IMR-90 (cell line): ENCODE results near the gene TMEM240. TPM values are rescaled to one million over a fixed set of nuclear protein-coding genes. Genes with fewer than 3 reads are reported as not detected.

Source experiments
- ATAC-seq: fragments of 200-7000 bp; cut with Tn5 transposase; 2 replicates; pipeline ENCODE4 v1.9.1; 2020; ENCODE audit warnings: low read depth, mild to moderate bottlenecking, moderate library complexity
- BruUV-seq: library from RNA; stranded (reverse); fragments of 400-500 nt; replicated peaks from 2 replicates; lab custom pipeline; 2021; lab: Mats Ljungman, UMichigan
- CTCF ChIA-PET: fragments of 300-600 bp; formaldehyde crosslinking; extraction: SDS; loops from one replicate; lab custom pipeline; 2021; ENCODE audit warnings: antibody characterized with exemption; lab: Yijun Ruan, JAX
- POLR2A ChIA-PET: fragments of 300-600 bp; sonication (Branson Sonifier 250); formaldehyde crosslinking; loops from one replicate; lab custom pipeline; 2022; ENCODE audit warnings: antibody characterized with exemption; ENCODE audit not compliant: unreplicated experiment; lab: Charles Lee
- DNase-seq: peaks from one replicate; pipeline ENCODE4 v3.0.0; 2013
- H2AFZ ChIP-seq: replicated peaks from 2 replicates; pipeline ENCODE3; 2013; ENCODE audit warnings: low read length, mild to moderate bottlenecking; ENCODE audit not compliant: poor library complexity
- H2AK5ac ChIP-seq: 2 replicates; pipeline ENCODE4 v1.6.1; 2013; ENCODE audit warnings: low read depth, low read length, inconsistent platforms
- H2AK9ac ChIP-seq: replicated peaks from 2 replicates; pipeline ENCODE3; 2013; ENCODE audit warnings: mild to moderate bottlenecking, low read depth, low read length, moderate library complexity; ENCODE audit not compliant: poor library complexity
- H2BK120ac ChIP-seq: 2 replicates; pipeline ENCODE4 v1.6.1; 2013; ENCODE audit warnings: low read depth, low read length, inconsistent platforms
- H2BK15ac ChIP-seq: 3 replicates; pipeline ENCODE4 v1.6.1; 2013; ENCODE audit warnings: low read depth, low read length, inconsistent platforms
- H2BK20ac ChIP-seq: 2 replicates; pipeline ENCODE4 v1.6.1; 2013; ENCODE audit warnings: low read depth, mild to moderate bottlenecking, inconsistent platforms, low read length, moderate library complexity
- H2BK5ac ChIP-seq: 2 replicates; pipeline ENCODE4 v1.6.1; 2013; ENCODE audit warnings: mild to moderate bottlenecking, low read depth, low read length, inconsistent platforms; ENCODE audit not compliant: poor library complexity, severe bottlenecking
- H3K14ac ChIP-seq: replicated peaks from 2 replicates; pipeline ENCODE4 v1.6.1; 2013; ENCODE audit warnings: low read depth, low read length, inconsistent platforms
- H3K18ac ChIP-seq: 2 replicates; pipeline ENCODE4 v1.6.1; 2013; ENCODE audit warnings: low read depth, low read length, control low read depth
- H3K23ac ChIP-seq: 2 replicates; pipeline ENCODE4 v1.6.1; 2013; ENCODE audit warnings: low read depth, low read length, inconsistent platforms
- H3K27ac ChIP-seq: 2 replicates; pipeline ENCODE4 v1.5.1; 2013; ENCODE audit warnings: mild to moderate bottlenecking, control low read depth, low read length; ENCODE audit not compliant: insufficient read depth
- H3K27me3 ChIP-seq: 2 replicates; pipeline ENCODE4 v1.6.1; 2013; ENCODE audit warnings: low read length; ENCODE audit not compliant: control insufficient read depth, insufficient read depth
- H3K36me3 ChIP-seq: 2 replicates; pipeline ENCODE4 v1.6.1; 2013; ENCODE audit warnings: low read length, mixed read lengths; ENCODE audit not compliant: control insufficient read depth, insufficient read depth
- H3K4ac ChIP-seq: 2 replicates; pipeline ENCODE4 v1.6.1; 2013; ENCODE audit warnings: low read depth, low read length, inconsistent platforms
- H3K4me1 ChIP-seq: 2 replicates; pipeline ENCODE4 v1.6.1; 2013; ENCODE audit warnings: low read length, mixed read lengths; ENCODE audit not compliant: control insufficient read depth, insufficient read depth
- H3K4me2 ChIP-seq: 2 replicates; pipeline ENCODE4 v1.6.1; 2013; ENCODE audit warnings: low read depth, mild to moderate bottlenecking, control low read depth, low read length, moderate library complexity
- H3K4me3 ChIP-seq: 2 replicates; pipeline ENCODE4 v1.5.1; 2013; ENCODE audit warnings: low read depth, mild to moderate bottlenecking, control low read depth, low read length, moderate library complexity; ENCODE audit not compliant: insufficient read depth
- H3K56ac ChIP-seq: 2 replicates; pipeline ENCODE4 v1.6.1; 2013; ENCODE audit warnings: low read length, inconsistent platforms; ENCODE audit not compliant: insufficient read depth; ENCODE audit errors: extremely low read depth
- H3K79me1 ChIP-seq, 2 experiments: 2 replicates each; pipeline ENCODE4 v1.6.1; 2013; ENCODE audit warnings: low read length in 2 of 2, inconsistent platforms in 1 of 2, low read depth in 1 of 2
- H3K9ac ChIP-seq: 2 replicates; pipeline ENCODE4 v1.6.1; 2013; ENCODE audit warnings: low read depth, low read length, control low read depth
- H3K9me1 ChIP-seq: 2 replicates; pipeline ENCODE4 v1.6.1; 2013; ENCODE audit warnings: low read length, inconsistent platforms; ENCODE audit not compliant: insufficient read depth
- H3K9me3 ChIP-seq: 2 replicates; pipeline ENCODE4 v1.6.1; 2013; ENCODE audit warnings: low read length; ENCODE audit not compliant: control insufficient read depth, insufficient read depth
- H4K20me1 ChIP-seq: 2 replicates; pipeline ENCODE4 v1.6.1; 2013; ENCODE audit warnings: low read length, inconsistent platforms; ENCODE audit not compliant: insufficient read depth
- H4K5ac ChIP-seq: 2 replicates; pipeline ENCODE4 v1.6.1; 2013; ENCODE audit warnings: mild to moderate bottlenecking, low read depth, low read length, control low read depth
- H4K8ac ChIP-seq, 2 experiments: 2 replicates each; pipeline ENCODE4 v1.6.1; 2013; ENCODE audit warnings: low read depth in 2 of 2, low read length in 2 of 2, control low read depth in 1 of 2, inconsistent platforms in 1 of 2
- H4K91ac ChIP-seq: 2 replicates; pipeline ENCODE4 v1.6.1; 2013; ENCODE audit warnings: low read depth, low read length, inconsistent platforms; ENCODE audit not compliant: insufficient read depth
- BHLHE40 ChIP-seq: fragments of 150-350 bp; IDR thresholded peaks from 2 replicates; pipeline ENCODE4 v1.6.1; 2016; ENCODE audit warnings: mild to moderate bottlenecking, low read depth, low read length
- CEBPB ChIP-seq: IDR thresholded peaks from 2 replicates; pipeline ENCODE4 v1.6.1; 2012; ENCODE audit warnings: low read depth, low read length, improper control_type of control experiment
- CHD1 ChIP-seq: IDR thresholded peaks from 2 replicates; pipeline ENCODE4 v1.6.1; 2012; ENCODE audit warnings: low read depth, low read length, improper control_type of control experiment
- FOS ChIP-seq: fragments of 150-350 bp; IDR thresholded peaks from 2 replicates; pipeline ENCODE4 v1.6.1; 2016; ENCODE audit warnings: low read depth, low read length
- MAFK ChIP-seq: IDR thresholded peaks from 2 replicates; pipeline ENCODE4 v1.6.1; 2012; ENCODE audit warnings: low read depth, low read length, improper control_type of control experiment
- MAZ ChIP-seq: IDR thresholded peaks from 2 replicates; pipeline ENCODE4 v1.6.1; 2012; ENCODE audit warnings: low read depth, mild to moderate bottlenecking, low read length, improper control_type of control experiment, moderate library complexity, borderline replicate concordance
- MXI1 ChIP-seq: IDR thresholded peaks from 2 replicates; pipeline ENCODE4 v1.6.1; 2012; ENCODE audit warnings: low read depth, mild to moderate bottlenecking, low read length, moderate library complexity, borderline replicate concordance
- NFE2L2 ChIP-seq: fragments of 150-350 bp; IDR thresholded peaks from 2 replicates; pipeline ENCODE4 v1.6.1; 2016; ENCODE audit warnings: low read depth, mild to moderate bottlenecking, low read length
- POLR2A ChIP-seq: IDR thresholded peaks from 2 replicates; pipeline ENCODE4 v1.6.1; 2012; ENCODE audit warnings: mild to moderate bottlenecking, low read depth, low read length
- RAD21 ChIP-seq: IDR thresholded peaks from 2 replicates; pipeline ENCODE4 v1.6.1; 2012; ENCODE audit warnings: low read length, improper control_type of control experiment
- RCOR1 ChIP-seq: IDR thresholded peaks from 2 replicates; pipeline ENCODE4 v1.6.1; 2012; ENCODE audit warnings: mild to moderate bottlenecking, low read length, improper control_type of control experiment; ENCODE audit not compliant: insufficient replicate concordance
- RFX5 ChIP-seq: IDR thresholded peaks from 2 replicates; pipeline ENCODE4 v1.8.0; 2012; ENCODE audit warnings: low read depth, mild to moderate bottlenecking, low read length, moderate library complexity
- SMC3 ChIP-seq: fragments of 150-350 bp; IDR thresholded peaks from 2 replicates; pipeline ENCODE4 v1.6.1; 2016; ENCODE audit warnings: low read depth, mild to moderate bottlenecking, antibody characterized with exemption, low read length, moderate library complexity
- WGBS, 2 experiments: methylation state at CpG; one replicate each; pipeline versions ENCODE4 v1.1.5 to v1.1.7; 2013; ENCODE audit warnings: missing lambda C conversion rate in 2 of 2; ENCODE audit not compliant: insufficient read length in 1 of 2; ENCODE audit errors: extremely low coverage in 2 of 2; 5-methylcytosine and 5-hydroxymethylcytosine counted together
- dilution Hi-C: fragments of 300-500 bp; cut with HindIII; formaldehyde crosslinking; loops from one replicate; pipeline ENCODE4 v1.14.3; 2018; ENCODE audit warnings: low sequenced_read_pairs; ENCODE audit not compliant: unreplicated experiment
- in situ Hi-C: fragments of 300-500 bp; cut with MboI; formaldehyde crosslinking; loops from 3 replicates; pipeline ENCODE4 v1.14.3; 2019; ENCODE audit warnings: low sequenced_read_pairs, inconsistent platforms, mixed read lengths
- intact Hi-C: fragments of 100-400 bp; cut with micrococcal nuclease; formaldehyde crosslinking; loops from 2 replicates; pipeline ENCODE4 v1.10.0; 2022
- polyA plus RNA-seq, 3 experiments: library from polyadenylated mRNA; depleted of rRNA; stranded (reverse); fragments of >200 nt; gene quantifications; 2 replicates each; pipeline ENCODE4 v1.2.3, GENCODE V29; 2012; ENCODE audit warnings: low replicate concordance in 1 of 3
- total RNA-seq: library from RNA; depleted of rRNA; stranded (reverse); fragments of >200 nt; gene quantifications from 2 replicates; pipeline ENCODE4 v1.2.3, GENCODE V29; 2012
- TF ChIP-seq, protein P1 (sequence below): fragments of 150-350 bp; IDR thresholded peaks from 2 replicates; pipeline ENCODE4 v1.6.1; 2017; ENCODE audit warnings: mild to moderate bottlenecking, antibody characterized with exemption, low read length, low read depth
- TF ChIP-seq, protein P2 (sequence below): conservative IDR thresholded peaks from 2 replicates; pipeline ENCODE4 v1.5.1; 2012; ENCODE audit warnings: mild to moderate bottlenecking, low read depth, low read length, improper control_type of control experiment

Gene TMEM240
- total and polyA plus RNA-seq, 2 of the 4 experiments (the other 2 are of a cell fraction): 1.6 to 7.6 TPM

DNA sequence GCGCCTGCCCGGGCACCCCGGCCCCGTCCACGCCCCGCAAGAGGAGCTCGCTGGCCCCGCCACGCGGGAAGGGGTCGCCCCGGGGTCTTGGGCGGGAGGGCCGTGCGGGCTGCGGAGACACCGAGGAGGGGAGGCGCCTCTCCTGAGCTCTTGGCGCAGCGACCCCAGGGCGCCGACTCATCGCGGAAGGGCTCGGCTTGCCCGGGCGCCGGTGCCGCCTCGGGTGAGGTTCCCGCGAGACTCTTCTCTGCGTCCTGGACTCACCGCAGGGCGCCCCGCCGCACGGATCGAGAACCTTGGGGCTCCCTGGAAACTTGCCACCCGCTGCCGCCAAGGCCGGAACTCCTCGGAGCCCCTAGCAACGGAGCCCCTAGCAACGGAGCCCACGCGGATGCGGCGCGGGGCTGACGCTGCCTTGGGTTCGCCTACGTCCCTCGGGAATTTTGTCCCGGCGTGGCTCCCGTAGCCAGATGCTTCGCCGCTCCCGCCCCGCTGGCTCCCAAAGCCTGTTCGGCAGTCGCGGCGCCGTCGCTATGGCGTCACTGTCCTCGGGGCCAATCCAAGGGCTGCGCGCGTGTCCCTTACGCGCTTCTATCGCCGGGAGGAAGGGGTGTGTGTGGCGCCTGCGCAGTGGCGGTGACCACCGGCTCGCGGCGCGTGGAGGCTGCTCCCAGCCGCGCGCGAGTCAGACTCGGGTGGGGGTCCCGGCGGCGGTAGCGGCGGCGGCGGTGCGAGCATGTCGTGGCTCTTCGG, 28.7 kb downstream of the TMEM240 start, which contains the start of gene ATAD3A:
Gene ATAD3A, plus strand, starts transcription at position 630 of the 753 bp plus-strand sequence. Its CDS starts 107 bp downstream, at position 737.
- Histone ChIP-seq H2BK5ac (peak within 1 kb of the TSS; percentile 95), H2AK9ac (peak within 1 kb of the TSS; percentile 95), H3K14ac (peak within 1 kb of the TSS; percentile 85), H4K8ac (peak within 1 kb of the TSS; percentile 78 to 97), H2AK5ac (peak within 1 kb of the TSS; percentile 95), H3K4me2 (peak within 1 kb of the TSS; percentile 94), H3K9me1 (0 out of 2 replicates have a peak, but pooled peaks cover 4% of the 10 kb centered on the region), H2BK20ac (no peak within 1 kb of the TSS), H2AFZ (peak within 1 kb of the TSS; percentile 100), H3K27me3 (no peaks in the 10 kb centered on the region), H3K4me3 (peak within 1 kb of the TSS; percentile 89), H3K23ac (peak within 1 kb of the TSS; percentile 91), H2BK120ac (peak within 1 kb of the TSS; percentile 47; the same call in 1 of the 2 replicates), H3K27ac (peak within 1 kb of the TSS; percentile 96), H3K4me1 (peaks cover 3% of the 10 kb centered on the region; the same call in 1 of the 2 replicates), H4K5ac (peak within 1 kb of the TSS; percentile 95), H3K9ac (peak within 1 kb of the TSS; percentile 91), H3K4ac (peak within 1 kb of the TSS; percentile 93), H4K20me1 (peaks cover 4% of the 10 kb centered on the region; the same call in 1 of the 2 replicates), H3K79me1 (peaks cover 10 to 20% of the 10 kb centered on the region in 2 experiments), H4K91ac (peak within 1 kb of the TSS; percentile 92), H2BK15ac (no peak within 1 kb of the TSS; the same call in 2 of the 3 replicates), H3K36me3 (peaks cover 4% of the 10 kb centered on the region), H3K9me3 (no peaks in the 10 kb centered on the region), H3K56ac (peak within 1 kb of the TSS; percentile 80), H3K18ac (peak within 1 kb of the TSS; percentile 57; the same call in 1 of the 2 replicates)
- in situ Hi-C loops: no loop called here
- dilution Hi-C loops: no loop called here
- ATAC-seq (peak; percentile 94), DNase-seq (peak; percentile 97)
- CTCF ChIA-PET: no interaction called here
- intact Hi-C loops: no loop called here
- whole genome bisulfite sequencing, 2 experiments: 0% methylated on average over 67 of the region's 99 CpGs; no CpG with 5 or more reads in 1 of the 2 experiments
- no TSS peak for BruUV-seq
- POLR2A ChIA-PET: no interaction called here
- TF ChIP-seq, protein P1, sequence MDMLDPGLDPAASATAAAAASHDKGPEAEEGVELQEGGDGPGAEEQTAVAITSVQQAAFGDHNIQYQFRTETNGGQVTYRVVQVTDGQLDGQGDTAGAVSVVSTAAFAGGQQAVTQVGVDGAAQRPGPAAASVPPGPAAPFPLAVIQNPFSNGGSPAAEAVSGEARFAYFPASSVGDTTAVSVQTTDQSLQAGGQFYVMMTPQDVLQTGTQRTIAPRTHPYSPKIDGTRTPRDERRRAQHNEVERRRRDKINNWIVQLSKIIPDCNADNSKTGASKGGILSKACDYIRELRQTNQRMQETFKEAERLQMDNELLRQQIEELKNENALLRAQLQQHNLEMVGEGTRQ: 0 out of 2 replicates have a peak, but pooled peaks have one; percentile 17
- TF ChIP-seq SMC3: no peak
- TF ChIP-seq BHLHE40: no peak
- TF ChIP-seq MAFK: no peak
- no peak for TF ChIP-seq FOS
- no peak for TF ChIP-seq CEBPB
- peak; percentile 1 for TF ChIP-seq RCOR1
- TF ChIP-seq NFE2L2: peak; percentile 24; the same call in 1 of the 2 replicates
- peak; percentile 79; the same call in 1 of the 2 replicates for TF ChIP-seq MAZ
- peak; percentile 86; the same call in 1 of the 2 replicates for TF ChIP-seq MXI1
- TF ChIP-seq POLR2A: peak; percentile 86
- no peak for TF ChIP-seq CHD1
- no peak for TF ChIP-seq RAD21
- no peak for TF ChIP-seq RFX5
- TF ChIP-seq, protein P2, sequence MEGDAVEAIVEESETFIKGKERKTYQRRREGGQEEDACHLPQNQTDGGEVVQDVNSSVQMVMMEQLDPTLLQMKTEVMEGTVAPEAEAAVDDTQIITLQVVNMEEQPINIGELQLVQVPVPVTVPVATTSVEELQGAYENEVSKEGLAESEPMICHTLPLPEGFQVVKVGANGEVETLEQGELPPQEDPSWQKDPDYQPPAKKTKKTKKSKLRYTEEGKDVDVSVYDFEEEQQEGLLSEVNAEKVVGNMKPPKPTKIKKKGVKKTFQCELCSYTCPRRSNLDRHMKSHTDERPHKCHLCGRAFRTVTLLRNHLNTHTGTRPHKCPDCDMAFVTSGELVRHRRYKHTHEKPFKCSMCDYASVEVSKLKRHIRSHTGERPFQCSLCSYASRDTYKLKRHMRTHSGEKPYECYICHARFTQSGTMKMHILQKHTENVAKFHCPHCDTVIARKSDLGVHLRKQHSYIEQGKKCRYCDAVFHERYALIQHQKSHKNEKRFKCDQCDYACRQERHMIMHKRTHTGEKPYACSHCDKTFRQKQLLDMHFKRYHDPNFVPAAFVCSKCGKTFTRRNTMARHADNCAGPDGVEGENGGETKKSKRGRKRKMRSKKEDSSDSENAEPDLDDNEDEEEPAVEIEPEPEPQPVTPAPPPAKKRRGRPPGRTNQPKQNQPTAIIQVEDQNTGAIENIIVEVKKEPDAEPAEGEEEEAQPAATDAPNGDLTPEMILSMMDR: no peak
